ENCODE results near the gene DNER.
"Not testable (repeated sequence)": the region's sequence is repeated elsewhere in the genome, so short reads cannot be mapped to it uniquely, and the experiment has no call there.

Gene DNER

DNA sequence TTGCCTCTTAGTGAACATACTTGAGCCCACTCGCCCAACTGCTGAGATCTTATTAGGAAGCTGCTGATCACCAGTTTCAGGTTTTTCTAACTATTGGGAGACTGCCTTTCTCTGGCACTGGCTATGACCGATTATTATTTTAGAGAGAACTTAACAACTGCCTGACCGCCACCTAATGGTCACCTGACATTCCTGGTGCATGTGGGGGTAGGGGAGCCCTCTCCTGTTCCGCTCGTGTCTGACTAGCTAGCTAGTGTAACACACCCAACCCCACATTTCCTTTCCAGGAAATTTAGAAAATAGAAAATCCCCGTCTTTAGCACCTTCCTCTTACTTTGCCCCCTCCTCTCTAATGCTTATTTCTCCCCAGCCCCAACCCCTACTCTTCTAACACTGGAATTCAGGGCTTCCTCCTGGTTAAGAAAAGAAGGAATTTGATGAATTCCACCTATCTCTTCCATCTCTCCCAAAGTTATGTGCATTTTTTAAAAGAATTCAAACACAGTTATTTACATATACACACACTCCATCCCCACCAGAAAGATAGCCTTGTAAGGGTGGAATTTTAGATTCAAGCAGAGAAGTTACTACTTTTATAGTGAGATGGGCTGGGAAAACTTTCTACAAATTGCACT is 19.4 kb upstream of the DNER start:
- Histone ChIP-seq H3K4me1 (ENCODE audit: control insufficient read depth, low read depth, low read length) (peaks cover 14% of the 10 kb centered on the region), H3K27me3 (ENCODE audit: control insufficient read depth, insufficient read depth, low read length) (no peaks in the 10 kb centered on the region), H3K36me3 (ENCODE audit: control insufficient read depth, low read depth, low read length) (no peaks in the 10 kb centered on the region), H3K9me3 (ENCODE audit: control insufficient read depth, low read depth, low read length) (peaks cover 17% of the 10 kb centered on the region), H3K4me3 (ENCODE audit: low read length) (no peak overlapping the region), H3K27ac (ENCODE audit: low read length) (no peak overlapping the region), H3K9ac (ENCODE audit: low read length) (no peak overlapping the region)

DNA sequence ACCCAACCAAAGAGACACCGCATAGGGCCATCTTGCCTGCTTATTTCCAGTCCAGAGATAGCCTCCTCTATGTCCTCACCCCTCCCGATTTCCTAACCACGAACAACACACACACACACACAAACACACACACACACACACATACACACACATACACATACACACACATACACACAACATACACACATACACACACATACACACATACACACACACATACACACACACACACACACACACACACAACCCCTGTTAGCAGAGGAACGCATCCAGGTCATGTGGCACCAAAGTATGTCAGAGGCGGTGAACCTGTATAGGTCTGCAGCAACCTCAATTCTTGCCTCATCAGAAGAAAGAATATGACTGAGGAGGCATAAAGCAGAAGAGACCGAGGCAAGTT is 18.5 kb upstream of the DNER start:
- H3K4me3 ChIP-seq (ENCODE audit: low read length): no peak overlapping the region
- peaks cover 14% of the 10 kb centered on the region for H3K4me1 ChIP-seq (ENCODE audit: control insufficient read depth, low read depth, low read length)
- H3K36me3 ChIP-seq (ENCODE audit: control insufficient read depth, low read depth, low read length): no peaks in the 10 kb centered on the region
- no peak overlapping the region for H3K9ac ChIP-seq (ENCODE audit: low read length)
- H3K27me3 ChIP-seq (ENCODE audit: control insufficient read depth, insufficient read depth, low read length): no peaks in the 10 kb centered on the region
- H3K9me3 ChIP-seq (ENCODE audit: control insufficient read depth, low read depth, low read length): peaks cover 11% of the 10 kb centered on the region
- H3K27ac ChIP-seq (ENCODE audit: low read length): no peak overlapping the region

DNA sequence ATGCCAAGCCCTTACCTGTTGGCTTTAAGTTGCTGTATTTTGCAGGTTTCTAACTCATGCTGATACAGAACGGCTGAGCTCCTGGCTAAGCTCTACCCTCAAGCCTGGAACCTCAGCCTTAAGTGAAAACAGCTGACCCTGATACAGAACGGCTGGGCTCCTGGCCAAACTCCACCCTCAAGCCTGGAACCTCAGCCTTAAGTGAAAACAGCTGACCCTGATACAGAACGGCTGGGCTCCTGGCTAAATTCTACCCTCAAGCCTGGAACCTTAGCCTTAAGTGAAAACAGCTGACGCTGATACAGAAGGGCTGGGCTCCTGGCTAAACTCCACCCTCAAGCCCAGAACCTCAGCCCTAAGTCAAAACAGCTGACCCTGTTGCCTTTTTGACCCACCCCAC is 17.6 kb upstream of the DNER start:
- Histone ChIP-seq H3K36me3 (ENCODE audit: control insufficient read depth, low read depth, low read length) (no peaks in the 10 kb centered on the region), H3K9ac (ENCODE audit: low read length) (no peak overlapping the region), H3K27me3 (ENCODE audit: control insufficient read depth, insufficient read depth, low read length) (no peaks in the 10 kb centered on the region), H3K27ac (ENCODE audit: low read length) (no peak overlapping the region), H3K4me3 (ENCODE audit: low read length) (no peak overlapping the region), H3K4me1 (ENCODE audit: control insufficient read depth, low read depth, low read length) (peaks cover 14% of the 10 kb centered on the region), H3K9me3 (ENCODE audit: control insufficient read depth, low read depth, low read length) (peaks cover under 1% of the 10 kb centered on the region)

DNA sequence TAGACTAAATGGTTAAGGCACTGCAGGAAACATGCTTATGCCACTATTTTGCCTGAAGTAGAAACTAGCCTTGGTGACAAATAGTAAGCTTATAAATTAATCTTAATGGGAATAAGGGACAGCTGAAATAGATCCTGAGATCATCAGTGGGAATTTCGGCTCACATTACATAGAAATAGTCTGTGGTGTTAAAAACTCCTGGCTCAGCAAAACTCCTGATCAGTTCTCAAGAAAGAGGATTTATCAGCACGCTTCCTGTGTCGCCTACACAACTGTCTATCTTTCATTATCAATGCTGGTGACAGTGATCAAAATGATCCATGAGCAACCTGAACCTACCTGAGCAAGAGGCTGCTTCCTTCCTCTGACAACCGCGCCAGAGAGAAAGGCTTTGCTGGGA is 17.0 kb upstream of the DNER start:
- Histone ChIP-seq H3K27me3 (ENCODE audit: control insufficient read depth, insufficient read depth, low read length) (no peaks in the 10 kb centered on the region), H3K36me3 (ENCODE audit: control insufficient read depth, low read depth, low read length) (no peaks in the 10 kb centered on the region), H3K27ac (ENCODE audit: low read length) (no peak overlapping the region), H3K9ac (ENCODE audit: low read length) (no peak overlapping the region), H3K4me3 (ENCODE audit: low read length) (no peak overlapping the region), H3K9me3 (ENCODE audit: control insufficient read depth, low read depth, low read length) (no peaks in the 10 kb centered on the region), H3K4me1 (ENCODE audit: control insufficient read depth, low read depth, low read length) (peaks cover 14% of the 10 kb centered on the region)

DNA sequence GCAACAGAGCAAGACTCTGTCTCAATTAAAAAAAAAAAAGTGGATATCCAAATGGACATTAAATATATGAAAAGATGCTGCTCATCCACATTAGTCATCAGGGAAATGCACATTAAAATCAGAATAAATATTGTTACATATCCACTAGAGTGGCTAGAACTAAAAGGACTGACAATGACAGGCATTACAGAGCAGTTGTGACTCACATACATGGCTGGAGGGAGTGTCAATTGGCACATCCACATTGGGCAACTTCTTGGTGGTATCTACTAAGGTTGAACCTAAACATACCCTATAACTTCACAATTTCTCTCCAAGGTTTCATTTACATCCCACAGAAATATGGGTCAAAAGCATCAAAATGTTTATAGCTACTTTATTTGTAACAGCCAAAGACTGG is 14.0 kb upstream of the DNER start:
- no peaks in the 10 kb centered on the region for H3K9me3 ChIP-seq (ENCODE audit: control insufficient read depth, low read depth, low read length)
- no peak overlapping the region for H3K27ac ChIP-seq (ENCODE audit: low read length)
- no peaks in the 10 kb centered on the region for H3K36me3 ChIP-seq (ENCODE audit: control insufficient read depth, low read depth, low read length)
- no peak overlapping the region for H3K9ac ChIP-seq (ENCODE audit: low read length)
- no peaks in the 10 kb centered on the region for H3K27me3 ChIP-seq (ENCODE audit: control insufficient read depth, insufficient read depth, low read length)
- H3K4me3 ChIP-seq (ENCODE audit: low read length): no peak overlapping the region
- H3K4me1 ChIP-seq (ENCODE audit: control insufficient read depth, low read depth, low read length): peaks cover under 1% of the 10 kb centered on the region

GRCh38 chr2:229726643-229727042 is 12.3 kb upstream of the DNER start:
- H3K9ac ChIP-seq (ENCODE audit: low read length): no peak overlapping the region

GRCh38 chr2:229725716-229726574 is 11.6 kb upstream of the DNER start:
- no peak overlapping the region for H3K9ac ChIP-seq (ENCODE audit: low read length)
- H3K36me3 ChIP-seq (ENCODE audit: control insufficient read depth, low read depth, low read length): no peaks in the 10 kb centered on the region
- H3K9me3 ChIP-seq (ENCODE audit: control insufficient read depth, low read depth, low read length): no peaks in the 10 kb centered on the region
- no peaks in the 10 kb centered on the region for H3K4me1 ChIP-seq (ENCODE audit: control insufficient read depth, low read depth, low read length)
- no peak overlapping the region for H3K27ac ChIP-seq (ENCODE audit: low read length)
- H3K4me3 ChIP-seq (ENCODE audit: low read length): no peak overlapping the region
- H3K27me3 ChIP-seq (ENCODE audit: control insufficient read depth, insufficient read depth, low read length): no peaks in the 10 kb centered on the region

More at GRCh38 chr2:229726643-229727042, 12.3 kb upstream of the DNER start:
- Histone ChIP-seq H3K27ac (ENCODE audit: low read length) (no peak overlapping the region), H3K9me3 (ENCODE audit: control insufficient read depth, low read depth, low read length) (no peaks in the 10 kb centered on the region), H3K4me1 (ENCODE audit: control insufficient read depth, low read depth, low read length) (no peaks in the 10 kb centered on the region), H3K36me3 (ENCODE audit: control insufficient read depth, low read depth, low read length) (no peaks in the 10 kb centered on the region), H3K27me3 (ENCODE audit: control insufficient read depth, insufficient read depth, low read length) (no peaks in the 10 kb centered on the region), H3K4me3 (ENCODE audit: low read length) (no peak overlapping the region)

- not testable (repeated sequence) for H3K27me3 ChIP-seq (ENCODE audit: control insufficient read depth, insufficient read depth, low read length); H3K27ac ChIP-seq (ENCODE audit: low read length); H3K36me3 ChIP-seq (ENCODE audit: control insufficient read depth, low read depth, low read length); H3K9ac ChIP-seq (ENCODE audit: low read length); H3K4me1 ChIP-seq (ENCODE audit: control insufficient read depth, low read depth, low read length); H3K4me3 ChIP-seq (ENCODE audit: low read length); H3K9me3 ChIP-seq (ENCODE audit: control insufficient read depth, low read depth, low read length)
Observed at GRCh38 chr2:229723192-229723591, 8.8 kb upstream of the DNER start.

- no peak overlapping the region for H3K27ac ChIP-seq (ENCODE audit: low read length)
- H3K4me3 ChIP-seq (ENCODE audit: low read length): no peak overlapping the region
- no peaks in the 10 kb centered on the region for H3K36me3 ChIP-seq (ENCODE audit: control insufficient read depth, low read depth, low read length)
- peaks cover 4% of the 10 kb centered on the region for H3K4me1 ChIP-seq (ENCODE audit: control insufficient read depth, low read depth, low read length)
- no peak overlapping the region for H3K9ac ChIP-seq (ENCODE audit: low read length)
- peaks cover 23% of the 10 kb centered on the region for H3K27me3 ChIP-seq (ENCODE audit: control insufficient read depth, insufficient read depth, low read length)
- H3K9me3 ChIP-seq (ENCODE audit: control insufficient read depth, low read depth, low read length): no peaks in the 10 kb centered on the region
Observed at GRCh38 chr2:229719926-229720647, 5.7 kb upstream of the DNER start.

DNA sequence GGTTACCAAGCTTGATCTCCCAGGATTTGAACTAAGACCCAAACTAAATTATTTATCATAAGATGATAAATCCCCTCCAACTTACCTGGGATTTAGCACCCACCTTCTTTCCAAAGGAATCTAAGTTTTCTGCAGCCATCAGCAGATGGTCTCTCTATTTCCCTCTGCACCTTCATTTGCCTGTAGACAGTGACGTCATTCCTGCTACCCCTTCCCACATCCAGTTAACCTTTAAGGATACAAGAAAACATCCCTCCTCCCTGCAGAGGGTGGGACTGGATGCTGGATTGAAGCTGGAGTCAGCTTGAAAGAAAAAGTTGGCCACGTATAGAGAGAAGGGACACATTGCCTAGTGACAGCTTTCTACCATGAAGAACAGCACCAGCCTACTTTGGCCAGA is 3.7 kb upstream of the DNER start:
- H3K27me3 ChIP-seq (ENCODE audit: control insufficient read depth, insufficient read depth, low read length): peaks cover 33% of the 10 kb centered on the region
- no peaks in the 10 kb centered on the region for H3K36me3 ChIP-seq (ENCODE audit: control insufficient read depth, low read depth, low read length)
- H3K27ac ChIP-seq (ENCODE audit: low read length): no peak overlapping the region
- no peak overlapping the region for H3K4me3 ChIP-seq (ENCODE audit: low read length)
- H3K9ac ChIP-seq (ENCODE audit: low read length): no peak overlapping the region
- peaks cover 5% of the 10 kb centered on the region for H3K4me1 ChIP-seq (ENCODE audit: control insufficient read depth, low read depth, low read length)
- no peaks in the 10 kb centered on the region for H3K9me3 ChIP-seq (ENCODE audit: control insufficient read depth, low read depth, low read length)

DNA sequence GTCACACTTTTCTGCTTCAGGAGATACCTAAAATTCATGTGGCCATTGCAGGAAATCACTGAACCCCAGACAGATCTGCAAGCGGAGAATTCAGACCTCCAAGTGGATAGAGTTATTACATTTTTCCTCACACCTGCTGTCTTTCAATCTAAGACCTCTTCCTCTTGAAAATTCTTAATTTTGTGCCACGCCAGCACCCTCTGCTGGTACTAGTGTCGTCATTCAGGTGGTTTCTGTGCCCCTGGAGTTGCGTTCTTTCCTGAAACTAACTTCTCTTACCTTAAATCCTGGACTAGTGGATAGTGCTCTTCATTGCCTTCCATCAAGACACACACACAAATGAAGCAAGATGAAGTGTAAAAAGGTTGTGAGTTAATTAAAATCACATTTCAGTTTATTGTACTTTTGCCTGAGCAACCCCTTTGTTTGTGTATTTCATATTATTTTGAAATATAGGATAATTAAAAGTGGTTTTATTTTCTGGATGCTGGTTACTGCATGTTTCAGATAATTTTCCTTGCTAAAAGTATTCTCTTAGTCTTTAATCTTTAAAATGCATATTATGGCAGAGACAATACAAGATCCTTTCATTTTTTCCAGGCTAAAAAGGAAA is 1.6 kb upstream of the DNER start:
- peaks cover 53% of the 10 kb centered on the region for H3K27me3 ChIP-seq (ENCODE audit: control insufficient read depth, insufficient read depth, low read length)
- H3K27ac ChIP-seq (ENCODE audit: low read length): no peak overlapping the region

More for the DNA sequence above, 1.6 kb upstream of the DNER start:
- peak overlapping the region; percentile 65 for H3K4me3 ChIP-seq (ENCODE audit: low read length)
- no peak overlapping the region for H3K9ac ChIP-seq (ENCODE audit: low read length)
- H3K9me3 ChIP-seq (ENCODE audit: control insufficient read depth, low read depth, low read length): no peaks in the 10 kb centered on the region
- H3K4me1 ChIP-seq (ENCODE audit: control insufficient read depth, low read depth, low read length): peaks cover 7% of the 10 kb centered on the region
- no peaks in the 10 kb centered on the region for H3K36me3 ChIP-seq (ENCODE audit: control insufficient read depth, low read depth, low read length)

All from iPS-18a (cell line).